ENCODE results near the gene PIK3C2G. TPM values are rescaled to one million over a fixed set of nuclear protein-coding genes. Genes with fewer than 3 reads are reported as not detected.

Gene PIK3C2G
- total RNA-seq, 1 donor from 2014 or later = not detected

- no peak for DNase-seq (ENCODE audit: low spot score in 2 of 2)
- no peaks in the 10 kb centered on the region for H3K27me3 ChIP-seq
- H3K36me3 ChIP-seq = no peaks in the 10 kb centered on the region
- no peak overlapping the region for H3K4me3 ChIP-seq
- intact Hi-C loops (cut with DNase I) = no loop called here
- no peaks in the 10 kb centered on the region for H3K9me3 ChIP-seq
- H3K27ac ChIP-seq = no peak overlapping the region
- TF ChIP-seq CTCF (IDR thresholded peaks at IDR 0.05) = no peak
- H3K4me1 ChIP-seq = peaks cover 0 to 3% of the 10 kb centered on the region in 2 donors
These were observed 121.9 kb downstream of the PIK3C2G start for GRCh38 chr12:18383203-18383602.

- H3K27me3 ChIP-seq = no peaks in the 10 kb centered on the region
- intact Hi-C loops (cut with DNase I) = no loop called here
- no peak overlapping the region for H3K27ac ChIP-seq
- peaks cover 0 to 3% of the 10 kb centered on the region in 2 donors for H3K4me1 ChIP-seq
- DNase-seq (ENCODE audit: low spot score in 2 of 2) = no peak
- TF ChIP-seq CTCF (IDR thresholded peaks at IDR 0.05) = no peak
- H3K4me3 ChIP-seq = no peak overlapping the region
- H3K9me3 ChIP-seq = no peaks in the 10 kb centered on the region
- no peaks in the 10 kb centered on the region for H3K36me3 ChIP-seq
These were observed 126.4 kb downstream of the PIK3C2G start for GRCh38 chr12:18387706-18388105.

DNA sequence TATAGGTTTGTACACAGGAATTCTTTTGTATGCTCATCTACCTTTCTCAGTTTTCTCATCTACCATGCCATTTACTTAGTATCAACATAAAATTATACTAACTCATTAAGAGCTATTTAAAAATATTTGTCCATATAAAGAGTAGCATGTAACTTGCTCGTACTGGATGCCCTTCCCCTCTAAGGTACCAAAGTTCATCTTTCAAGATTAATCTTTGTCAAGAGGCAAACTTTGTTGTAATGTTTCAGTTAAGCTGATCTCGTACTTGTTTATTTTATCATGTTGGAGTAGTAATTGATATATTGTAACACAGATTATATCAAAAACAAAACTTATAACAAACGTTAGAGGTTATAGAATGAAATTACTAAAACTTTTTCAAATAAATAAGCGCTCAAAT lies 128.5 kb downstream of the PIK3C2G start:
- Histone ChIP-seq H3K4me1 (no peaks in the 10 kb centered on the region), H3K9me3 (no peaks in the 10 kb centered on the region), H3K27ac (no peak overlapping the region), H3K36me3 (no peaks in the 10 kb centered on the region), H3K27me3 (no peaks in the 10 kb centered on the region), H3K4me3 (no peak overlapping the region)
- TF ChIP-seq CTCF (IDR thresholded peaks at IDR 0.05) = no peak
- DNase-seq (ENCODE audit: low spot score in 2 of 2) = no peak
- intact Hi-C loops (cut with DNase I) = no loop called here

DNA sequence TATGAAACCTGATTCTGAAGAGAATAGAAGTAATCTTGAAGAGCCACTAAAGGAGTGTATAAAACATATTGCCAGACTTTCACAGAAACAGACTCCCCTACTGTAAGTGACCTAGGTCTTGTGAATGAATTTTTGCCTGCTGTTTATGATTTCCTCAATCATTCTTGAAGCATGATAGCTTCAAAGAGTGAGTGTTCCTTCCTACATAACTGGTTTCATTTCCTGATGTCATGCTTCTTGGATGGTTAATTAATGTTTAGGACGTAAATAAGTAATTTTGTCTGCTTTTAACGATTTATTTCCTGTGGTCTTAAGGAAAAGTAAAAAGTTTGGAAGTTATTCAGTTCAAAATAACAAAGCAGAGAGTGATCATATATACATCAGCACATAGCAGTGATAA lies 129.8 kb downstream of the PIK3C2G start:
- H3K36me3 ChIP-seq = no peaks in the 10 kb centered on the region
- intact Hi-C loops (cut with DNase I) = no loop called here
- DNase-seq (ENCODE audit: low spot score in 2 of 2) = no peak
- H3K27me3 ChIP-seq = no peaks in the 10 kb centered on the region
- no peaks in the 10 kb centered on the region for H3K4me1 ChIP-seq
- H3K27ac ChIP-seq = no peak overlapping the region
- no peaks in the 10 kb centered on the region for H3K9me3 ChIP-seq
- no peak for TF ChIP-seq CTCF (IDR thresholded peaks at IDR 0.05)
- no peak overlapping the region for H3K4me3 ChIP-seq

GRCh38 chr12:18394742-18395141 lies 133.4 kb downstream of the PIK3C2G start:
- intact Hi-C loops (cut with DNase I) = no loop called here
- DNase-seq (ENCODE audit: low spot score in 2 of 2) = no peak
- H3K4me1 ChIP-seq = no peaks in the 10 kb centered on the region
- no peaks in the 10 kb centered on the region for H3K36me3 ChIP-seq
- H3K27ac ChIP-seq = no peak overlapping the region
- H3K27me3 ChIP-seq = no peaks in the 10 kb centered on the region
- TF ChIP-seq CTCF (IDR thresholded peaks at IDR 0.05) = no peak
- no peaks in the 10 kb centered on the region for H3K9me3 ChIP-seq
- H3K4me3 ChIP-seq = no peak overlapping the region

DNA sequence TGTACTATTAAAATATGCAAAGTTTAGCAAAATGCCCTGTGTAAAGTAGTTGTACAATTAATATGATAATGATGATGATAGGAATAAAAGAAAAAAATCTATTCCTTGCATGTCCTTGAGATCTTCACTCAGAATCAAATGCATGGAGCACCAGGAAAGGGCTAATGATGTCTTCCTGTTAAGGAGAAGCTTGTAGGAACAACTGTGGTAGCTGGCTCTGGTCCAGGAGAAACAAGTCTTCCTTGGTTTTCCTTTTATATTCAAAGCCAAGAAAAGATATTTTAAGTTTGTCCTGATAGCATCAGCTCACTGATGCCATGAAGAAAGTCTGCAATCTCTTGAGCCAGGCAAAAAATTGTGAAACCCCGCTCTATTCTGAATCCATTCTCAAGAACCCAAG lies 138.9 kb downstream of the PIK3C2G start:
- DNase-seq (ENCODE audit: low spot score in 2 of 2) = no peak
- H3K9me3 ChIP-seq = no peaks in the 10 kb centered on the region
- H3K4me1 ChIP-seq = peaks cover 0 to 2% of the 10 kb centered on the region in 2 donors
- no peak overlapping the region for H3K27ac ChIP-seq
- no peaks in the 10 kb centered on the region for H3K36me3 ChIP-seq
- intact Hi-C loops (cut with DNase I) = no loop called here
- TF ChIP-seq CTCF (IDR thresholded peaks at IDR 0.05) = no peak
- no peak overlapping the region for H3K4me3 ChIP-seq
- H3K27me3 ChIP-seq = no peaks in the 10 kb centered on the region
